Small intestine (tissue), 7 donors: ENCODE measurements around the gene CHD6. TPM values are rescaled to one million over a fixed set of nuclear protein-coding genes. Genes with fewer than 3 reads are reported as not detected.

Source experiments
- DNase-seq, 2 donors: peaks; one replicate each; pipeline versions ENCODE4 v3.0.0 to v3.0.0-alpha.2; 2013
- FAIRE-seq: peaks from 2 replicates; lab custom pipeline; 2012; peaks lifted over from hg19 to GRCh38; lab: Jason Lieb, UNC
- H3K27ac ChIP-seq, 3 donors: one replicate each; pipeline ENCODE4 v1.5.1; 2013; ENCODE audit warnings: low read length in 2 of 3, mild to moderate bottlenecking in 2 of 3, control low read depth in 1 of 3, inconsistent platforms in 1 of 3, low read depth in 1 of 3, moderate library complexity in 1 of 3
- H3K27me3 ChIP-seq, 3 donors: one replicate each; pipeline ENCODE4 v1.6.1; 2013; ENCODE audit warnings: low read length in 3 of 3, inconsistent platforms in 1 of 3; ENCODE audit not compliant: control insufficient read depth in 3 of 3, insufficient read depth in 3 of 3
- H3K36me3 ChIP-seq, 3 donors: one replicate each; pipeline ENCODE4 v1.6.1; 2013; ENCODE audit warnings: low read length in 3 of 3, inconsistent platforms in 1 of 3, low read depth in 1 of 3, mild to moderate bottlenecking in 1 of 3, moderate library complexity in 1 of 3; ENCODE audit not compliant: control insufficient read depth in 3 of 3, insufficient read depth in 2 of 3
- H3K4me1 ChIP-seq, 3 donors: one replicate each; pipeline ENCODE4 v1.6.1; 2013; ENCODE audit warnings: low read length in 2 of 3, inconsistent platforms in 1 of 3, low read depth in 1 of 3, mild to moderate bottlenecking in 1 of 3, moderate library complexity in 1 of 3; ENCODE audit not compliant: control insufficient read depth in 3 of 3, insufficient read depth in 2 of 3
- H3K4me3 ChIP-seq, 3 donors: one replicate each; pipeline ENCODE4 v1.5.1; 2013; ENCODE audit warnings: low read length in 3 of 3, control low read depth in 1 of 3, inconsistent platforms in 1 of 3, low read depth in 1 of 3, mild to moderate bottlenecking in 1 of 3, moderate library complexity in 1 of 3
- H3K9me3 ChIP-seq, 2 donors: one replicate each; pipeline ENCODE4 v1.6.1; 2013; ENCODE audit warnings: low read depth in 1 of 2, low read length in 1 of 2; ENCODE audit not compliant: control insufficient read depth in 2 of 2, insufficient read depth in 1 of 2
- WGBS, 3 donors: extraction: QIAGEN DNeasy Blood & Tissue Kit; methylation state at CpG; one replicate each; pipeline ENCODE4 v1.1.7; 2013; 5-methylcytosine and 5-hydroxymethylcytosine counted together
- polyA plus RNA-seq, 4 donors: library from polyadenylated mRNA; stranded (reverse) in 3 of 4; unstranded in 1 of 4; fragments of 200-250 nt in 3 of 4; fragments of 120-200 nt in 1 of 4; gene quantifications; one replicate each; pipeline versions ENCODE4 v1.2.1 to v1.2.3, GENCODE V29; 2013
- donor health status: healthy with polysubstance abuse.
- donor health status: control.
- donor health status: control.
- donor health status: Bipolar disorder and iron deficiency.
- donor health status: healthy.

Gene CHD6
- polyA plus RNA-seq, 4 donors, result 5.3 to 46.7 (median 16.1) TPM

DNA sequence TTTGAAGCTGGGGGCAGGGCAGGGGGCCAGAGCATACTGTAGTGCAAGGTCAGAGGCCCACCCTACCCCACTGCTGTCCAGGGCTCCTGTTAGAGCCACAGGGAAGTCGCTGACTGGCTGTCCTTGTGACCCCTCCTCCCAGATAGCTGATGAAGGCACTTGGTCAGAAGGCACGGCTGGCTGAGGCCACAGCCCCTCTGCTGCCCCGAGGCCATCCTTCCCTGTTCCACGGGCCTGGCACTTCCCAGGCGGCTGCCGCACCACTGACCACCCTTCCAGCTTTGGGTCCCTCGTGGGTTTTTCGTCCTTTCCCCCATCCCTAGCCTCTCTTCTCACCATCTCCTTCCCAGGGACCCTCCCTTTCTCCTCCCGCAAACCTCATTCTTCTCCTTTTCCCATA, 242.3 kb downstream of the CHD6 start:
- no peaks in the 10 kb centered on the region for H3K4me1 ChIP-seq
- peaks cover 0 to 15% of the 10 kb centered on the region in 2 donors for H3K9me3 ChIP-seq
- no peak overlapping the region for H3K27ac ChIP-seq
- no peak overlapping the region for H3K4me3 ChIP-seq
- H3K36me3 ChIP-seq, result no peaks in the 10 kb centered on the region
- 74 to 82% (median 79%) methylated on average over 8 to 9 of the region's 9 CpGs for WGBS, 3 donors
- FAIRE-seq, result no peak
- no peak for DNase-seq
- H3K27me3 ChIP-seq, result peaks cover 0 to 7% (median 0%) of the 10 kb centered on the region in 3 donors

DNA sequence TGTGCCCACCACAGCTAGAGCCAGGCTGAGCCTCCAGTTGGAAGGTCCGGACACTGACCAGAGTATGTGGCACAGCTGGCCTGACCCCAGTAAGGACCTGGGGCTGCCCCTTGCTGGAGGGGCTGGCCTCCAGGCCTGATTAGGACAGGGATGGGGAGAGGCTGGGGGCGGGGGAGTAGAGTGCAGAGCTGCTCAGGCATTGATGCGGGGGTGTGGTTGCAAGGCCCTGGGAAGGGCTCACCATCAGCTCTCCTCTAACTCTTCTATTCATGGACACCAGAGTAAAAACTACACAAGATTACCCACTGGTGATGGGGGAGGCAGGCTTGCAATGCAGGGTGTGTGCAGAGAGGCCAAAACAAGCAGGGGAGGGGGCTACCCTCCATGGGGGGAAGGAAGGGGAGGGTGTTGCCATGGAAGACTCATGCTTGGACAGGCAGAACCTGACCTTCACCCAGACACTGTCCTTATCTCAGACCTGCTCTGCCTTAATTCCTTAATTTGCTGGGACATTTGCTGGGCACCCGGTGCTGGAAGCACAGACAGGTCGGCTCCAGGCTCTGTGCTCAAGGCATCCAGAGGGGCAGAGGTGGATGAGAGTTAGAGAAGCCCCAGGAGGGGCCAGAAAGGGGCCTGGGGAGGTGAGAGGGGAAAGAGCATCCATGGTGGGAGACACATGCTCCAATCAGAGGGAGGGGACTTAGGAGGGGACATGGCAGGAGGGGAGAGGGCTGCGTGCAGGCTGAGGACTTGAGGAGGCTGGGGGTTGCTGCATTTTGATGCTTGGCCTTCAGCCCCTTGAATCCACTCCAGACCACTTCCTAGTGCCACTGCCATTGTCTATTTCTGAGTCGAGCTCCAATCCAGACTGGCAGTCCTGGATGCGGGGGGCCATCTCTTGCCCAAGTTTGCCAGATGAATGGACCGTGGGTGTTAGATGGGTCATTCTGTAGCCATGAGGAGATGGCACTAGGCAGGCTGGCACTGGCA, 244.0 kb downstream of the CHD6 start:
- Histone ChIP-seq H3K4me3 (no peak overlapping the region), H3K4me1 (no peaks in the 10 kb centered on the region), H3K36me3 (no peaks in the 10 kb centered on the region), H3K27ac (no peak overlapping the region), H3K27me3 (peaks cover 0 to 7% (median 0%) of the 10 kb centered on the region in 3 donors), H3K9me3 (peaks cover 0 to 17% of the 10 kb centered on the region in 2 donors)
- 74 to 84% (median 78%) methylated on average over 9 of the region's 9 CpGs for WGBS, 3 donors
- FAIRE-seq (no peak), DNase-seq (no peak)

DNA sequence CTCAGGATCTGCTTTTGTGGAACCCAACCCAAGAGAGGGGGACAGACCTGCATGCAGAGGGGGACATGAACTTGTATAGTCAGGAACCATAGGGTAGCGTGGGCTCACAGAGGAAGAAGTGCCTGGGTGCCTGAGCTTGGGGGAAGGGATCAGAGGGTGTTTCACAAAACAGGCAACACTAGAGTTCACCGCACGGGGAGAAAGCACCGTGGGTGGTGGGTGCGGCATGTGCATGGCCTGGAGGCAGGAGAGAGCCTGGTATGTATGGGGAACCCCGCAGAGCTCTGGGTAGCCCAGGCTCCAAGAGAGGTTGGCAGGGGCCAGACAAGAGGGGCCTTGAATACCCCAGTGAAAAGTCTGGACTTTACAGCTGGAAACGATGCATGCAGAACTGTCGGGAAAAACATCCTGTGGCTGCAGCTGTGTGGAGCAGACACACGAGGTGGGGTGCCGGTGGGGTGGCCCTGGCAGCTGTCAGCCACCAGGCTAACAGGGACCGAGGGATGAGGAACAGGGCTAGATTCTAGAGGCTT, 244.9 kb downstream of the CHD6 start:
- Histone ChIP-seq H3K27ac (no peak overlapping the region), H3K36me3 (no peaks in the 10 kb centered on the region), H3K4me1 (no peaks in the 10 kb centered on the region), H3K27me3 (peaks cover 0 to 7% (median 0%) of the 10 kb centered on the region in 3 donors), H3K4me3 (no peak overlapping the region), H3K9me3 (peaks cover 0 to 17% of the 10 kb centered on the region in 2 donors)
- WGBS, 3 donors, result 74 to 80% (median 77%) methylated on average over 11 of the region's 11 CpGs
- DNase-seq (no peak), FAIRE-seq (no peak)

DNA sequence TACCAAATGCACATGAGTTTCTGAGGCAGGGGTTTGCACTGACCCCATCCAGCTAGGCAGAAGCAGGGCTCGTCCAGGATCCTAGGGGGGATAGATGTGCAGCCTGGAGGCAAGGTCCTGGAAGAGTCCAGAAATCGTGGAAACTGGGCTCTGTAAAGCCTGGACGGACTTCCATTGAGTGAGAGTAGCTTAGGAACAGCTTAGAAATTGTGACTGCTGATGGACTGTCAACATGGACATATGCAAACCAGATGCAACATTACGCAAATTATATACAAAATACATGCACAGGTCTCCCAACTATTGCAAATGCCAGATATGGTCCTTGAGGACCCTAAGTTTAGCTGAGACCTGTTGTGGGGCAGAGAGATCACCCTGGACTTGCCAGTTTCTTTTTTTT, 246.8 kb downstream of the CHD6 start:
- no peak overlapping the region for H3K4me3 ChIP-seq
- FAIRE-seq (no peak), DNase-seq (no peak)
- H3K36me3 ChIP-seq, result no peaks in the 10 kb centered on the region
- H3K27ac ChIP-seq, result no peak overlapping the region
- H3K27me3 ChIP-seq, result peaks cover 5 to 19% (median 13%) of the 10 kb centered on the region in 3 donors
- no peaks in the 10 kb centered on the region for H3K4me1 ChIP-seq
- WGBS, 3 donors, result 80 to 84% (median 84%) methylated on average over 4 of the region's 4 CpGs
- H3K9me3 ChIP-seq, result peaks cover 0 to 17% of the 10 kb centered on the region in 2 donors

DNA sequence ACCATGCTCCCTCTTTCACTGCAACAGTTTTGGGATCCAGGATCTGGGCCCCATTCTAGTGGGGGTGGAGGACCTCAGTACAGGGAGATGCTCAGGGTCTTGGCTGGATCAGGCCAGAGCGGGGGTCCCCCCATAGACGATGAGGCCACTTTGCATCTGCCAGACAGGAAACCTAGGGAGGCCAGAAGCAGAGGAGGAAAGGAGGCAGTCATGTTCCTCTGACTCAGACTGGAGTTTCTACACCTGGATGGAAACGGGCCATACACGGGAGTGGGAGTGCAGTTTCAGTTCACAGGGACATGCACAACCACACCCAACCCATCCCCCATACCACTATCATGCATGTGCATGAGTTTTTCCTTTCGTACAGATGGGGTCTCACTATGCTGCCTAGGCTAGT, 248.0 kb downstream of the CHD6 start:
- H3K36me3 ChIP-seq, result no peaks in the 10 kb centered on the region
- no peak overlapping the region for H3K27ac ChIP-seq
- DNase-seq (no peak), FAIRE-seq (no peak)
- no peaks in the 10 kb centered on the region for H3K4me1 ChIP-seq
- peaks cover 0 to 17% of the 10 kb centered on the region in 2 donors for H3K9me3 ChIP-seq
- H3K4me3 ChIP-seq, result no peak overlapping the region
- WGBS, 3 donors, result 67 to 80% (median 68%) methylated on average over 5 of the region's 5 CpGs
- peaks cover 9 to 22% (median 17%) of the 10 kb centered on the region in 3 donors for H3K27me3 ChIP-seq

DNA sequence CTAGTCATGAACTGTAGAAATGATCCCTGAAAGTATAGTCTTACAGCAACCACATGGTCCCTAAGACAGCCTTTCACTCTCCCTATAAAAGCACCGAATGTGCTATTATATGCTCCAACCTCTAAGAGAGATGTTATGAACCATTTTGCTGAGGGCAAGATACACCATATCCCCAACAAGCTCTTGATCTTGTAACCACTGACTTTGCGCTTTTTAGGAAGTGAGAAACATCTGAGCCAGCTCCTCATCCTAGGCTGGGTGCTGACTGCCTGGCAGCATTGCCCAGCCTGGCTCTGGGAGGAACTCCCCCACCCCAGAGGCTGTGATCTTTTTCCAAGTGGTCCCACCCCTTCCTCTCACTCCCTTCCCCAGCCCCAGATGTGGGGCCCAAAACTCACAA, 248.5 kb downstream of the CHD6 start:
- no peak overlapping the region for H3K4me3 ChIP-seq
- H3K27ac ChIP-seq, result no peak overlapping the region
- no peaks in the 10 kb centered on the region for H3K36me3 ChIP-seq
- H3K4me1 ChIP-seq, result no peaks in the 10 kb centered on the region
- peaks cover 0 to 17% of the 10 kb centered on the region in 2 donors for H3K9me3 ChIP-seq
- WGBS, 3 donors, result 78 to 85% (median 81%) methylated on average over 2 of the region's 2 CpGs
- FAIRE-seq (no peak), DNase-seq (no peak)
- H3K27me3 ChIP-seq, result peaks cover 9 to 27% (median 15%) of the 10 kb centered on the region in 3 donors

DNA sequence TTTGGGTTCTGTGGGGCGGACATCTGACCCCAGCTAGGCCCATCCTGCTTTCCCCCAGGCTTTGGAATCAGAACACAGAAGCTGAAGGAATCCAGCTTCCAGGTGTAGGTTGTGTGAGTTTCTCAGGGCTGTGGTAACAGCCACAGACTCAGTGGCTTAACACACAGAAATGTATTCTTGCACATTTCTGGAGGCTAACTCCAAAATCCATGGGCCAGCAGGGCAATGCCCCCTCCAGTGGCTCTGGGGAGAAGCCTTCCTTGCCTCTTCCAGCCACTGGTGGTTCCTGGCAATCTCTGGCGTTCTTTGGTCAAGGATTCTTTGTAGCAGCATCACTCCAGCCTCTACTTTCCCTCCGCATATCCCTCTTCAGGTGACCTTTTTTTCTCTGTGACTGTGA, 250.2 kb downstream of the CHD6 start:
- Histone ChIP-seq H3K4me1 (no peaks in the 10 kb centered on the region), H3K9me3 (peaks cover 0 to 17% of the 10 kb centered on the region in 2 donors), H3K27me3 (peaks cover 9 to 36% (median 18%) of the 10 kb centered on the region in 3 donors), H3K36me3 (no peaks in the 10 kb centered on the region), H3K27ac (no peak overlapping the region), H3K4me3 (no peak overlapping the region)
- no peak for DNase-seq
- WGBS, 3 donors, result 86 to 93% (median 90%) methylated on average over 3 of the region's 3 CpGs
- no peak for FAIRE-seq

DNA sequence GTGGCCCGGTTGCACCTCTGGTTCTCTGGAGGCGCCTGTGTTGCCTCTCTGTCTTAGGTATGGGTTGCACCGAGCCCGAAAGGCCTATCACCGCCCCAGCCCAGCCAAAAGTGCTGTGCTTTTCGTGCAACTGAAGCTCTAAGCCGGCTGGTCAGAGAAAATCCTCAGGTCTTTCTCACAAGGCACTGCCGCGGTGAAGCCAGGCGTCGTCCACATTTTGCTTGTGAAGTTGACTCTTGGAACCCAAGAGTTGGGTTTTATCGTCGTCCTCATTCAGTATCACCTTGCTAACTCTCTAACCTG, 250.8 kb downstream of the CHD6 start:
- 54 to 61% (median 56%) methylated on average over 13 of the region's 13 CpGs for WGBS, 3 donors
- Histone ChIP-seq H3K27ac (no peak overlapping the region), H3K9me3 (peaks cover 0 to 14% of the 10 kb centered on the region in 2 donors), H3K4me1 (no peaks in the 10 kb centered on the region), H3K27me3 (peaks cover 9 to 36% (median 18%) of the 10 kb centered on the region in 3 donors), H3K4me3 (no peak overlapping the region), H3K36me3 (no peaks in the 10 kb centered on the region)
- DNase-seq (no peak), FAIRE-seq (no peak)
